GM21717 (cell line): ENCODE data around the gene SMARCB1.

Experiments used
- ATAC-seq: cut with Tn5 transposase; IDR thresholded peaks from one replicate; pipeline ENCODE4 v1.9.1; 2021; ENCODE audit warnings: mild to moderate bottlenecking, moderate library complexity; ENCODE audit not compliant: unreplicated experiment

The SMARCB1 gene

DNA sequence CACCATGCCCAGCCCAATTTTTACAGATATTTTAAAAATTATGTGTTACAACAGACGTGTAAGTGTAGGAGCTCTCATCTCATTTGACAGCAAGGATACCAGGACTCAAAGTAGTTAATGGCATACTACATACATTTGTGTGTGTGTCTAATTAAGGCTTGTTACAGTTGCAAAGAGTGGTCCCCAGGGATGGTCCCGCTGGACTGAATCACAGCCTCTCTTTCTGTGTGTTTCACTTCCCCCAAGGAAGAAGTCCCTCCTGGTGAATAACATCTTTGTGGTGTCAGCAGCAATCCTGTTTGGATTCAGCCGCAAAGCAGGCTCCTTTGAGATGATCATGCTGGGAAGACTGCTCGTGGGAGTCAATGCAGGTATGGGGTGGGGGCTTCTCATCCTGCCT is 88.1 kb downstream of the SMARCB1 start:
- ATAC-seq = no peak

DNA sequence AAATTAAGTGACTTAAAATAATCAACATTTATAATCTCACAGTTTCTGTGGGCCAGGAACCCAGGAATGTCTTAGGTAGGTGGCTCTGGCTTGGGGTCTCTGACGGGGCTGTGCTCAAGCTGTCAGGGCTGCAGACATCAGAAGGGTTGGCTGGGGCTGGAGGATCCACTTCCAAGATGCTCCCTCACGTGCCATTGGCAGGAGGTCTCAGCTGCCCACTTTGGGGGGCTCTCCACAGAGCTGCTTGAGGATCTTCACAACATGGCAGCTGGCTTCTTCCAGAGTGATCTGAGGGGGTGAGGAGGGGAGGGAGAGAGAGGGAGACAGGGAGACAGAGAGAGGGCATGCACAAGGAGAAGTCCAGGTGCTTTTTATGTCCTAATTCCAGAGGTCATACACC is 89.0 kb downstream of the SMARCB1 start:
- ATAC-seq = no peak

DNA sequence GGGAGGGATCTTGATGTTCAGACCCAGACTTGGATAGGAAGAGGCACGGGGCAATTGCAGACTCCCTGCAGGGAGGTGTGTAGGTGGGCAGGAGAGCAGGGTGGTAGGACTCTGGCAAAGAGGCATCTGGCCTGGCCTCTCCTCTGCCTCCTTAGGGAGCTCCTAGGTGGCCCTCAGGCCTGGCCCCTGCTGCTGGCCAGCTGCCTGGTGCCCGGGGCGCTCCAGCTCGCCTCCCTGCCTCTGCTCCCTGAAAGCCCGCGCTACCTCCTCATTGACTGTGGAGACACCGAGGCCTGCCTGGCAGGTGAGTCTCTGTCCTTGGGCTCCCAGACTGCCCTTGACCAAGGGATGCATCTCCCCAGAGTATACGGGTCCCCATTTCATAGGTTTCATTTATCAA is 90.8 kb downstream of the SMARCB1 start:
- ATAC-seq = no peak

DNA sequence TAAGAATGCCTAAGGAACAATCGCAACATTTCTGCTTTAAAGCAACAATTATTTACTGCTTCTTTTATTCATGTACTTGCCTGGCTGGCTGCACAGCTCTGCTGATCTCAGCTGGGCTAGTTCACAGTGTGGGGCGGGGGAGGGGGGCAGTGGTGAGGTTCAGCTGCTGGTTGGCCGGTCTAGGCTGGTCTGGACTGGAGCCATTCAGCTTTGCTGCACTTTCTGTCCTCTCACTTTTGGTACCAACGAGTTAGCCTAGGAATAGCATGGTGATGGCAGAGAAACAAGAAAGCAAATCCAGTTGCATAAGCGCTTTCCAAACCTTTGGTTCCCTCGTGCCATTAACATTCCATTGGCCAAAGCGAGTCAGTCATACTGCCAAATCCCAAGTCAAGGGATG is 91.5 kb downstream of the SMARCB1 start:
- no peak for ATAC-seq

DNA sequence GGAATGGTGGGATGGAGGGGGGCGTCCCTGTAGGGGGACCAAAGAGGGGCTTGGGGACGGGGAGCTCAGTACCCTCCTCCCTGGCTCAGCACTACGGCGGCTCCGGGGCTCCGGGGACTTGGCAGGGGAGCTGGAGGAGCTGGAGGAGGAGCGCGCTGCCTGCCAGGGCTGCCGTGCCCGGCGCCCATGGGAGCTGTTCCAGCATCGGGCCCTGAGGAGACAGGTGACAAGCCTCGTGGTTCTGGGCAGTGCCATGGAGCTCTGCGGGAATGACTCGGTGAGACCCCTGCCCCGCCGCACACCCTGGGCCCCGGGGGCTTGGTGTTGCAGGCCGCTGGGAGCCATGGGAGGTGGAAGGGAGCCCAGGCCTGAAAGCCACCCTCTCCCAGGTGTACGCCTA is 95.6 kb downstream of the SMARCB1 start:
- ATAC-seq = no peak

DNA sequence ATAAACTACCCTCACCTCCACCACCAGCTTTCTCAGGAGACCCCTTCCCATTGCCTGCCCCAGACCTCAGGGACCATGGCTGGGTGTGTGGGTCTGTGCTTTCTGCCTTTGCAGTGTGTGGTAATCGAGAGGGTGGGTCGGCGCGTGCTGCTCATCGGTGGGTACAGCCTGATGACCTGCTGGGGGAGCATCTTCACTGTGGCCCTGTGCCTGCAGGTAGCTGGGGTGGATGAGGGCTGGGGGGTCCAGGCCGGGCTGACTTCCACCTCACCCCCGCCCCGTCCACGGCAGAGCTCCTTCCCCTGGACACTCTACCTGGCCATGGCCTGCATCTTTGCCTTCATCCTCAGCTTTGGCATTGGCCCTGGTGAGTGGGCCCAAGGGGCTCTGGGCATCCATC is 96.9 kb downstream of the SMARCB1 start:
- ATAC-seq = no peak

DNA sequence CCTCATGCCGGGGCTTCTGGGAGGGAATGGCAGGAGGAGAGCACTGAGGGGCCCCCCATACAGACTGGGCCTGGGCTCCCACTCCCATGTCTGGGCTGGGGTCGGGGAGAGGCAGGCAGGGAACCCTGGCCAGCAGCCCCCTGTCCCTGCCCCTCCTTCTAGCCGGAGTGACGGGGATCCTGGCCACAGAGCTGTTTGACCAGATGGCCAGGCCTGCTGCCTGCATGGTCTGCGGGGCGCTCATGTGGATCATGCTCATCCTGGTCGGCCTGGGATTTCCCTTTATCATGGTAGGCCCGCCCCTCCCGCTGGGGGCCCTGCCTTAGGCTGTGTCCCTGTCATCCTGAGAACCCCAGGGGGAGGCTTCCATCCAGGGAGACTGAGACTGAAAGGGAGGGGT is 97.4 kb downstream of the SMARCB1 start:
- ATAC-seq = no peak
